ENCODE results near the gene CD151. TPM values are rescaled to one million over a fixed set of nuclear protein-coding genes. Genes with fewer than 3 reads are reported as not detected.
A peak's percentile ranks its signal among the peaks of the same experiment; 100 is the strongest.

CD151 gene
- polyA plus RNA-seq, 1 of the 3 experiments (the other 2 are of a cell fraction): 922 TPM

- TF ChIP-seq PBX3 (IDR thresholded peaks at IDR 0.05): peak; percentile 46
- no peak for TF ChIP-seq GATA2 (CRISPR knock-in tag; IDR thresholded peaks at IDR 0.05)
These were observed 11.9 kb upstream of the CD151 start (continued) for GRCh38 chr11:820655-821511.

GRCh38 chr11:821512-822371 lies 11.0 kb upstream of the CD151 start:
- TF ChIP-seq NRF1 (IDR thresholded peaks at IDR 0.05; ENCODE audit: low read depth, low read length) (no peak), NFIC (IDR thresholded peaks at IDR 0.05; ENCODE audit: borderline replicate concordance) (no peak), JUND (IDR thresholded peaks at IDR 0.05) (no peak), TAF1 (IDR thresholded peaks at IDR 0.05; ENCODE audit: borderline replicate concordance, low read depth, low read length) (no peak), POLR2AphosphoS5 (IDR thresholded peaks at IDR 0.05; ENCODE audit: low read depth, low read length) (0 out of 2 replicates have a peak, but pooled peaks have one; percentile 1), RFX5 (IDR thresholded peaks at IDR 0.05; ENCODE audit: low read length) (no peak)
- no peaks in the 10 kb centered on the region for H3K9me3 ChIP-seq
- ChIA-PET CTCF (interaction anchor here (1.4 kb wide), 1 partner anchor 12 kb away, joined by 4 read pairs; no protein-coding TSS in a partner anchor), POLR2A (interaction anchor here (0.9 to 1.9 kb wide), 3 partner anchors 13 to 36 kb away, joined by 3 to 7 read pairs (median 3); partner anchors contain the start of genes RPLP2 and TSPAN4)
- peak overlapping the region; percentile 47 to 73; a peak in 3 of 4 replicates for H3K27ac ChIP-seq (ENCODE audit: low read depth in 2 of 2, low read length in 1 of 2)
- H4K20me1 ChIP-seq (ENCODE audit: insufficient read depth): peaks cover 28% of the 10 kb centered on the region
- H3F3A ChIP-seq (replicated peaks; ENCODE audit: insufficient read depth): peaks cover 7% of the 10 kb centered on the region
- H3K4me3 ChIP-seq (ENCODE audit: low read depth in 2 of 2, low read length in 1 of 2): 0 out of 4 replicates have a peak overlapping the region, but pooled peaks of 1 of the 2 experiments have one; percentile 71
- no peaks in the 10 kb centered on the region for H3K27me3 ChIP-seq (ENCODE audit: insufficient read depth)
- peak overlapping the region; percentile 98 for H3K4me2 ChIP-seq
- H3K9ac ChIP-seq: no peak overlapping the region
- peaks cover 26% of the 10 kb centered on the region for H3K79me2 ChIP-seq (ENCODE audit: insufficient read depth)
- H3K9me2 ChIP-seq: no peaks in the 10 kb centered on the region
- H2AFZ ChIP-seq (ENCODE audit: low read depth): no peak overlapping the region
- WGBS (ENCODE audit: low lambda C conversion rate): 98% methylated on average over 8 of the region's 22 CpGs
- no peak for DNase-seq
- peaks cover 14 to 26% of the 10 kb centered on the region in 2 experiments; a peak in 3 of 4 replicates for H3K4me1 ChIP-seq (ENCODE audit: control insufficient read depth in 1 of 2, insufficient read depth in 2 of 2, low read depth in 1 of 2, low read length in 1 of 2)
- H3K36me3 ChIP-seq (replicated peaks in 1 of 2; ENCODE audit: control insufficient read depth in 1 of 2, insufficient read depth in 2 of 2, low read length in 1 of 2): peaks cover 0 to 21% of the 10 kb centered on the region in 2 experiments

- Histone ChIP-seq H3K4me1 (ENCODE audit: control insufficient read depth in 1 of 2, insufficient read depth in 2 of 2, low read depth in 1 of 2, low read length in 1 of 2) (peaks cover 14 to 28% of the 10 kb centered on the region in 2 experiments; a peak in 3 of 4 replicates), H3K9me2 (no peaks in the 10 kb centered on the region), H3F3A (replicated peaks; ENCODE audit: insufficient read depth) (peaks cover 7% of the 10 kb centered on the region), H3K4me3 (ENCODE audit: low read depth in 2 of 2, low read length in 1 of 2) (no peak overlapping the region), H3K27me3 (ENCODE audit: insufficient read depth) (no peaks in the 10 kb centered on the region), H3K9me3 (no peaks in the 10 kb centered on the region), H3K4me2 (no peak overlapping the region), H4K20me1 (ENCODE audit: insufficient read depth) (peaks cover 28% of the 10 kb centered on the region), H3K79me2 (ENCODE audit: insufficient read depth) (peaks cover 26% of the 10 kb centered on the region), H3K27ac (ENCODE audit: low read depth in 2 of 2, low read length in 1 of 2) (no peak overlapping the region), H2AFZ (ENCODE audit: low read depth) (no peak overlapping the region), H3K36me3 (replicated peaks in 1 of 2; ENCODE audit: control insufficient read depth in 1 of 2, insufficient read depth in 2 of 2, low read length in 1 of 2) (peaks cover 0 to 21% of the 10 kb centered on the region in 2 experiments), H3K9ac (no peak overlapping the region)
- DNase-seq: no peak
- CTCF ChIA-PET: no interaction called here
- 99% methylated on average over 29 of the region's 53 CpGs for WGBS (ENCODE audit: low lambda C conversion rate)
- POLR2A ChIA-PET: no interaction called here
- TF ChIP-seq RFX5 (IDR thresholded peaks at IDR 0.05; ENCODE audit: low read length) (no peak), YY1 (IDR thresholded peaks at IDR 0.05; ENCODE audit: low read depth) (no peak), IRF3 (IDR thresholded peaks at IDR 0.05; ENCODE audit: low read depth, low read length) (no peak), FOXJ3 (CRISPR knock-in tag; IDR thresholded peaks at IDR 0.05) (no peak), CTCF (IDR thresholded peaks at IDR 0.05) (no peak), MXI1 (IDR thresholded peaks at IDR 0.05; ENCODE audit: low read depth, low read length) (no peak), RAD21 (IDR thresholded peaks at IDR 0.05; ENCODE audit: low read length) (no peak), FOXM1 (IDR thresholded peaks at IDR 0.05; ENCODE audit: low read depth) (no peak), POLR2AphosphoS5 (IDR thresholded peaks at IDR 0.05; ENCODE audit: low read depth, low read length) (no peak), USF2 (IDR thresholded peaks at IDR 0.05; ENCODE audit: borderline replicate concordance, low read depth, low read length) (no peak)
These were observed 9.1 kb upstream of the CD151 start for GRCh38 chr11:823441-824291.

Data from SK-N-SH (cell line).